ENCODE measurements around the gene TIGD1. TPM values are rescaled to one million over a fixed set of nuclear protein-coding genes. Genes with fewer than 3 reads are reported as not detected.

Gene TIGD1
- total RNA-seq, 1 experiment from 2014 or later = 6.0 TPM

DNA sequence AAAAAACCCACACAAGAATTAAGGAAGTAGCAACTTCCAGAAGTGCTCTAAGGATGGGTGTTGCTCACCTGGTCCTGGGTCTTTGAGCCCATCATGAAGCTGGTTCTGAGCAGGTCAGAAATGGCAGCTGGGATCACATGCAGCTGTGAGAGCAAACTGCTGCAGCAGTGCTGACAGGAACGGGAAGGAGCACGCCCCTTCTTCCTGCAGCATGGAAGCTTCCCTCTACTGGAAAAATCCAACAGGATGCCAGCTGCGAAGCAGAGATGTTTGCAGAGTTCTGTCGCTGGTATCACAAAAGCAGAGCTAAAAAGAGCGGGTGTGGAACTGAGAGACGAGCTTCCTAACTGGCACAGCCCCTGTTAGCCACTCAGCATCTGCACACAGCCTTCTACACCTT is 33.9 kb upstream of the TIGD1 start:
- RAD21 ChIA-PET (ENCODE audit: low non-redundant PET in 1 of 2, low total read pairs in 2 of 2, uncharacterized antibody in 2 of 2, unreplicated experiment in 2 of 2) = no interaction called here

DNA sequence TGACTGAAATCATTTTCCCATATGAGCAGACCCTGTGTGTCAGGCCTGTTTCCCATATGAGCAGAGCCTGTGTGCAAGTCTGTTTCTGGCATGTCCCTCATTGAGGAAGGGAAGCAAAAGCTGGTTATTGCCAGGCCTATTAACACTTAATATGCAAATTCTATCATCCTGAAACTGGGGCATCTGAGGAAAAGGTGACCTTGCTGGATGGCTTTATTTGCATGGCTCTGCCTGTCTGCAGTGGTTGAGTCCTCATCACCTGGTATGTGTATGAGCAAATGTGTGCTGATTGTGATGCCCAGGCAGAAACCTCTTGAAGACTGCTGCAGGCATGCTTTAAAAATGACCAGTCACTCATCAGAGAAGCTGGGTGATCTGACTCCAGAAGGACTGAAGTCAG is 31.4 kb upstream of the TIGD1 start:
- ATAC-seq (no peak), DNase-seq (ENCODE audit: low read depth, low spot score) (no peak)
- ChIA-PET RAD21 (ENCODE audit: low non-redundant PET in 1 of 2, low total read pairs in 2 of 2, uncharacterized antibody in 2 of 2, unreplicated experiment in 2 of 2) (no interaction called here), CTCF (no interaction called here), POLR2A (no interaction called here)
- Histone ChIP-seq H2AFZ (ENCODE audit: low read depth, low read length, poor library complexity, severe bottlenecking) (no peak overlapping the region), H3K9me3 (ENCODE audit: control insufficient read depth in 1 of 2, insufficient read depth in 1 of 2, low read depth in 1 of 2, low read length in 2 of 2) (no peaks in the 10 kb centered on the region), H3K79me2 (ENCODE audit: insufficient read depth, low read length) (no peaks in the 10 kb centered on the region), H3K9ac (ENCODE audit: low read length) (no peak overlapping the region), H3K27me3 (ENCODE audit: insufficient read depth, low read length) (no peaks in the 10 kb centered on the region), H3K4me1 (ENCODE audit: control insufficient read depth in 1 of 2, insufficient read depth in 2 of 2, low read length in 2 of 2) (no peaks in the 10 kb centered on the region), H3K4me3 (replicated peaks in 1 of 2; ENCODE audit: low read depth in 1 of 2, low read length in 2 of 2) (no peak overlapping the region), H3K36me3 (ENCODE audit: control insufficient read depth in 1 of 2, insufficient read depth in 2 of 2, low read length in 2 of 2) (no peaks in the 10 kb centered on the region; a peak in 2 of 4 replicates), H3K4me2 (ENCODE audit: low read length) (no peak overlapping the region), H3K9me2 (ENCODE audit: insufficient read depth) (no peaks in the 10 kb centered on the region), H3K27ac (ENCODE audit: low read depth, low read length) (no peak overlapping the region), H4K20me1 (ENCODE audit: insufficient read depth) (no peaks in the 10 kb centered on the region)
- BruUV-seq (replicated peaks) = no TSS peak
- TF ChIP-seq ZNF274 (IDR thresholded peaks at IDR 0.05; ENCODE audit: low read depth, low read length) (no peak), EZH2phosphoT487 (IDR thresholded peaks at IDR 0.05; ENCODE audit: borderline replicate concordance) (no peak), RAD21 (IDR thresholded peaks at IDR 0.05; ENCODE audit: low read depth) (no peak), CEBPB (IDR thresholded peaks at IDR 0.05; ENCODE audit: low read depth) (no peak), POLR2A (IDR thresholded peaks at IDR 0.05; ENCODE audit: borderline replicate concordance, extremely low read depth, insufficient read depth, insufficient read length) (no peak)
- TF ChIP-seq, protein P1, sequence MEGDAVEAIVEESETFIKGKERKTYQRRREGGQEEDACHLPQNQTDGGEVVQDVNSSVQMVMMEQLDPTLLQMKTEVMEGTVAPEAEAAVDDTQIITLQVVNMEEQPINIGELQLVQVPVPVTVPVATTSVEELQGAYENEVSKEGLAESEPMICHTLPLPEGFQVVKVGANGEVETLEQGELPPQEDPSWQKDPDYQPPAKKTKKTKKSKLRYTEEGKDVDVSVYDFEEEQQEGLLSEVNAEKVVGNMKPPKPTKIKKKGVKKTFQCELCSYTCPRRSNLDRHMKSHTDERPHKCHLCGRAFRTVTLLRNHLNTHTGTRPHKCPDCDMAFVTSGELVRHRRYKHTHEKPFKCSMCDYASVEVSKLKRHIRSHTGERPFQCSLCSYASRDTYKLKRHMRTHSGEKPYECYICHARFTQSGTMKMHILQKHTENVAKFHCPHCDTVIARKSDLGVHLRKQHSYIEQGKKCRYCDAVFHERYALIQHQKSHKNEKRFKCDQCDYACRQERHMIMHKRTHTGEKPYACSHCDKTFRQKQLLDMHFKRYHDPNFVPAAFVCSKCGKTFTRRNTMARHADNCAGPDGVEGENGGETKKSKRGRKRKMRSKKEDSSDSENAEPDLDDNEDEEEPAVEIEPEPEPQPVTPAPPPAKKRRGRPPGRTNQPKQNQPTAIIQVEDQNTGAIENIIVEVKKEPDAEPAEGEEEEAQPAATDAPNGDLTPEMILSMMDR (IDR thresholded peaks at IDR 0.05 in 2 of 3, conservative IDR thresholded peaks at IDR 0.05 in 1 of 3; ENCODE audit: borderline replicate concordance in 1 of 3, insufficient read depth in 1 of 3, low read depth in 2 of 3, low read length in 2 of 3) = no peak
- intact Hi-C loops (cut with micrococcal nuclease) = no loop called here

More for the DNA sequence above, 33.9 kb upstream of the TIGD1 start:
- H3K4me1 ChIP-seq (ENCODE audit: control insufficient read depth in 1 of 2, insufficient read depth in 2 of 2, low read length in 2 of 2) = peaks cover 5 to 8% of the 10 kb centered on the region in 2 experiments; a peak in 3 of 4 replicates
- H3K79me2 ChIP-seq (ENCODE audit: insufficient read depth, low read length) = no peaks in the 10 kb centered on the region
- H3K4me2 ChIP-seq (ENCODE audit: low read length) = no peak overlapping the region
- ChIA-PET POLR2A (no interaction called here), CTCF (no interaction called here)
- no peak overlapping the region for H3K9ac ChIP-seq (ENCODE audit: low read length)
- intact Hi-C loops (cut with micrococcal nuclease) = no loop called here
- H3K9me3 ChIP-seq (ENCODE audit: control insufficient read depth in 1 of 2, insufficient read depth in 1 of 2, low read depth in 1 of 2, low read length in 2 of 2) = no peaks in the 10 kb centered on the region
- no peak overlapping the region for H3K27ac ChIP-seq (ENCODE audit: low read depth, low read length)
- no peak overlapping the region for H2AFZ ChIP-seq (ENCODE audit: low read depth, low read length, poor library complexity, severe bottlenecking)
- ATAC-seq = no peak
- H3K27me3 ChIP-seq (ENCODE audit: insufficient read depth, low read length) = no peaks in the 10 kb centered on the region
- no TSS peak for BruUV-seq (replicated peaks)
- H4K20me1 ChIP-seq (ENCODE audit: insufficient read depth) = no peaks in the 10 kb centered on the region
- no peak for TF ChIP-seq YY1 (IDR thresholded peaks at IDR 0.05; ENCODE audit: extremely low read depth, insufficient replicate concordance, low read depth, low read length)
- TF ChIP-seq, protein P2, sequence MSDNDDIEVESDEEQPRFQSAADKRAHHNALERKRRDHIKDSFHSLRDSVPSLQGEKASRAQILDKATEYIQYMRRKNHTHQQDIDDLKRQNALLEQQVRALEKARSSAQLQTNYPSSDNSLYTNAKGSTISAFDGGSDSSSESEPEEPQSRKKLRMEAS (IDR thresholded peaks at IDR 0.05) = no peak
- H3K4me3 ChIP-seq (replicated peaks in 1 of 2; ENCODE audit: low read depth in 1 of 2, low read length in 2 of 2) = no peak overlapping the region
- H3K9me2 ChIP-seq (ENCODE audit: insufficient read depth) = no peaks in the 10 kb centered on the region
- no peak for DNase-seq (ENCODE audit: low read depth, low spot score)
- H3K36me3 ChIP-seq (ENCODE audit: control insufficient read depth in 1 of 2, insufficient read depth in 2 of 2, low read length in 2 of 2) = no peaks in the 10 kb centered on the region; a peak in 2 of 4 replicates
